ENCODE measurements around the gene UBE2G1.

GRCh38 chr17:4411201-4411600 lies 44.7 kb upstream of the UBE2G1 start:
- TF ChIP-seq, protein P1, sequence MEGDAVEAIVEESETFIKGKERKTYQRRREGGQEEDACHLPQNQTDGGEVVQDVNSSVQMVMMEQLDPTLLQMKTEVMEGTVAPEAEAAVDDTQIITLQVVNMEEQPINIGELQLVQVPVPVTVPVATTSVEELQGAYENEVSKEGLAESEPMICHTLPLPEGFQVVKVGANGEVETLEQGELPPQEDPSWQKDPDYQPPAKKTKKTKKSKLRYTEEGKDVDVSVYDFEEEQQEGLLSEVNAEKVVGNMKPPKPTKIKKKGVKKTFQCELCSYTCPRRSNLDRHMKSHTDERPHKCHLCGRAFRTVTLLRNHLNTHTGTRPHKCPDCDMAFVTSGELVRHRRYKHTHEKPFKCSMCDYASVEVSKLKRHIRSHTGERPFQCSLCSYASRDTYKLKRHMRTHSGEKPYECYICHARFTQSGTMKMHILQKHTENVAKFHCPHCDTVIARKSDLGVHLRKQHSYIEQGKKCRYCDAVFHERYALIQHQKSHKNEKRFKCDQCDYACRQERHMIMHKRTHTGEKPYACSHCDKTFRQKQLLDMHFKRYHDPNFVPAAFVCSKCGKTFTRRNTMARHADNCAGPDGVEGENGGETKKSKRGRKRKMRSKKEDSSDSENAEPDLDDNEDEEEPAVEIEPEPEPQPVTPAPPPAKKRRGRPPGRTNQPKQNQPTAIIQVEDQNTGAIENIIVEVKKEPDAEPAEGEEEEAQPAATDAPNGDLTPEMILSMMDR (IDR thresholded peaks at IDR 0.05; ENCODE audit: borderline replicate concordance, extremely low read depth, low read length, poor library complexity, severe bottlenecking) = no peak
- no peak for TF ChIP-seq EZH2 (IDR thresholded peaks at IDR 0.05; ENCODE audit: borderline replicate concordance, low read depth, low read length, severe bottlenecking)

Data from DND-41 (cell line).